DMS 273 (cell line): Measurements from ENCODE around the gene NTNG1.

Source experiments
- DNase-seq: peaks from one replicate; lab custom pipeline; 2025; ENCODE audit not compliant: unreplicated experiment; lab: John Stamatoyannopoulos, UW

The NTNG1 gene

GRCh38 chr1:107491582-107491981 is 350.7 kb downstream of the NTNG1 start:
- no peak for DNase-seq

DNA sequence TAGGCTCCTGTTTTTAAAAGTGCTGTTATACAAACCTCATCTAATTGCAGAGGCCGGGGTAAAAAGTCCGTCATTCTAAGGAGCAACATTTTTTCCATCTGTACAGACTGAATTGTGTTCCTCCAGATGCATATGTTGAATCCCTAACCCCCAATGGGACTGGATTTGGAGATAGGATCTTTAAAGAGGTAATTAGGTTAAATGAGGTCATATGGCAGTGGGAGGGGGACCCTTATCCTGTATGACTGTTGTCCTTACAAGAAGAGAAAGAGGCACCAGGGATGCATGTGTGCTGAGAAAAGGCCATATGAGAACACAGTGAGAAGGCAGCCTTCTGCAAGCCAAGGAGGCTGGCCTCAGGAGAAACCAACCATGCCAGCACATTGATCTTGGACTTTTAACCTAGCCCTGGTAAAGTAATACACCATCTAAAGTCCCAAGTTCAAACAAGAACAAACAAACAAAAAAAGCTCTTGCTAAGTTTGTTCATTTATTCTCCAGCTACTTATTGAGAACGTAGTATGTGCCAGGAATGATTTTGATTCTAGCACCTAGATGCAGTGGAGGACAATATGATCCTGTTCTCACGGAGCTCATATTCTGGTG is 352.4 kb downstream of the NTNG1 start:
- DNase-seq, result peak; percentile 62

DNA sequence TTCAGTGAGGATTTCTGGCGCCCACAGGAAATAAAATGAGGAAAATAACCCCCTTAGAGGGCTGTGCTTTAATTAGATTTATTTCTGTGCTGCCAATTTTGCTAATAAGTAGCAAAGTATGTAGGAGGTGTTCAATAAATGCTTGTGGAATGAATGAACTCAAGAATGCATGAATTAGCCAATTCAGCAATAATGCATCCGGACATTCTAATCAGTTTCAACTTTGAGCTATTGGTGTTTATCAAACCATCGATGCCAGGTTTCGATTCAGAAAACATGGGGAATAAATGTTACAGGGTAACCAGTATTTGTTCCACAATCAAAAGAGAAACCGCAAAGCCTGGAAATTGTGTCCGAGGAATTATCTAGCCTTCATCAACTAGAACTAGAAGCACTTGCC is 353.2 kb downstream of the NTNG1 start:
- no peak for DNase-seq

DNA sequence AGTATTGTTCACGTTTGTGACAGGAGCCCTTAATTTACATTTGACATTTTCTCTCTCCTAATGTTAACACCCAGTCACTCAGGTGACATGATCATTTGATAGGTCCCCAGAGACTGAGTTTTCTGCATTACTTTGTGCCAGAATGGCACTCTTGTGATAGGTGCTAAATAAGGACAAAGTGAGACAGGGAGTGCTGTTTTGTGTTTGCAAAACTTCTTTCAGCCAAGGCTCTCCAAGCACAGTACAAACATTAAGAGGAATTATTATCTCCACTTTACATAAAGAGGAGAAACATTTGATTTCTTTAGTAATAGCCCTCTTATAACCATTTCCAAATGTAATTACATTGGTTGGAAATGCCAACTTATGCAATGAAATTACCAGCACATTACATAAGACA is 355.2 kb downstream of the NTNG1 start:
- no peak for DNase-seq

GRCh38 chr1:107499139-107499744 is 358.4 kb downstream of the NTNG1 start:
- DNase-seq, result no peak

- peak; percentile 27 for DNase-seq
Observed at GRCh38 chr1:107501081-107501605, 360.3 kb downstream of the NTNG1 start.

GRCh38 chr1:107510347-107510746 is 369.5 kb downstream of the NTNG1 start:
- DNase-seq, result no peak

GRCh38 chr1:107512836-107513235 is 372.0 kb downstream of the NTNG1 start:
- no peak for DNase-seq

DNA sequence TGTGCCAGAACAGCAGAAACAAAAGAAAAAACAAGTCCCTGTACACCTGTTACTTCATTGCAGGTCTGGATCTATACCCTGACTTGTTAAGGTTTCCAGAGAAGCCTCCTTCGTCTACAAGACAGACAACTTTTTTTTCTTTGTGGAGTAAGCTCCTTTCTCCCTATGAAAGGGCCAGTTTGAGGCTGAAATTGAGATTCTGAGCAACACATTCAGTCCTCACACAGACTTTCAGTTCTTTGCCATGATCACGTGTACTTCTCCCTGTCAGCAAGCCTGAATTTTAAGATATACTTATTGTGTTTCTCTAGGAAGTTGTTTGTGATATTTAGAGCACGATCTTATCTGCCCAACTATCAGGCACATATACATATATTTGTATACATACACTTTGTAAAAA is 374.0 kb downstream of the NTNG1 start:
- DNase-seq, result no peak

DNA sequence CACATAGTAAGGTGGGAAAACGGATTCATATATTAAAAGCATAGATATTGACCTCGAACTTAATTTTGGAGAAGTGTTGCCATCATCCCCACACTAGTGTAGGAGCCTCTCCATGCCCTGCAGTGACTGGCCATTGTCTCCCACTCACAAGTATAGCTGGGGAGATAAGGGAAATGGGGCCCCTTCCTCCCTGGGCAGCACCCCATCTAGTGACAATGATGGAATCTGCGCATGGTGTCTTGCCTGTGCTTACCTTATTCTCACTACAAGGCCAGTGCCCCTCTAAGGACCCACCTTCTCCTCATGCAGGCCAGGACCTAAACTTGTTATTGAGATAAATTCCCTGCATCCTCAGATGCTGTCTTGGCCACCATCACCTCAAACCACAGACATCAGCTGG is 374.9 kb downstream of the NTNG1 start:
- DNase-seq, result no peak

- DNase-seq, result no peak
Observed at GRCh38 chr1:107523061-107523460, 382.2 kb downstream of the NTNG1 start.

DNA sequence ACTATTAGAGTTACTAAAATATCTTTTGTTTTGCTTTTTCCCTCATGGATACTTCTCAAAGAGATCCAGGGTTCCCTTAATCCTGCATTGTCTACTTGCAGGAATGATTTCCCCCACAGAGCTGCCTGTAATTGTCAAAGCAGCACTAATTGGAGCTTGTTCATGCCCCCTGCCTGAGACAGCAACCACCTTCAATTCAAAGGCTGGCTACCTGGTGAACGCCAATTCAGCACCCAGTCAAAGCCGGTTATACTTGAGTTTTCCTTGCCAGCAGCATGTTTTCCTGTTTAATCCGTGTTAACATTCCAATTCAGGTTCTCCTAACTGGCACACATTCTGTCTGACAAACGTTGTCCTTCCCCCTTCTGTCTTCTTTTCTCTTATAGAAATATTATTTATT is 382.9 kb downstream of the NTNG1 start:
- DNase-seq, result no peak

- no peak for DNase-seq
Observed at GRCh38 chr1:107524301-107524700, 383.5 kb downstream of the NTNG1 start.

DNA sequence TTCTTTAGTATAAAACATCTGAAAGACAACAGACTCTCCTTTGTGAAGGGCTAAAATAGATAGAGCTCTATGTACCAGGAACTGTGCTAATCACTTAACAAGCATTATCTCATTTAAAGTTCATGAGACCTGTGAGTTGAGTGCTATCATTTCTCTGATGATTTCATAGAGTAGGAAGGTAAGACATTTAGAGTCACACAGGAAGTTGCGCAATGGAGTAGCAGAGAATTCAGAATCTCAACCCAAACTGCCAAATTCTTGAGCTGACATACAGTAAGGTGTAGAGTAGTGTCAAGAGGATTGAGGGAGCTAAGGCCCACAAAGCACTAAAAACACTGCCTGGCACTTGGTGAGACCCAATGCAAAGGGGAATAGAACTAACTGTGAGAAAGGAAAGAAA is 384.3 kb downstream of the NTNG1 start:
- no peak for DNase-seq

- DNase-seq, result no peak
Observed at GRCh38 chr1:107525961-107526360, 385.1 kb downstream of the NTNG1 start.

- DNase-seq, result no peak
Observed at GRCh38 chr1:107526524-107527198, 385.8 kb downstream of the NTNG1 start.

DNA sequence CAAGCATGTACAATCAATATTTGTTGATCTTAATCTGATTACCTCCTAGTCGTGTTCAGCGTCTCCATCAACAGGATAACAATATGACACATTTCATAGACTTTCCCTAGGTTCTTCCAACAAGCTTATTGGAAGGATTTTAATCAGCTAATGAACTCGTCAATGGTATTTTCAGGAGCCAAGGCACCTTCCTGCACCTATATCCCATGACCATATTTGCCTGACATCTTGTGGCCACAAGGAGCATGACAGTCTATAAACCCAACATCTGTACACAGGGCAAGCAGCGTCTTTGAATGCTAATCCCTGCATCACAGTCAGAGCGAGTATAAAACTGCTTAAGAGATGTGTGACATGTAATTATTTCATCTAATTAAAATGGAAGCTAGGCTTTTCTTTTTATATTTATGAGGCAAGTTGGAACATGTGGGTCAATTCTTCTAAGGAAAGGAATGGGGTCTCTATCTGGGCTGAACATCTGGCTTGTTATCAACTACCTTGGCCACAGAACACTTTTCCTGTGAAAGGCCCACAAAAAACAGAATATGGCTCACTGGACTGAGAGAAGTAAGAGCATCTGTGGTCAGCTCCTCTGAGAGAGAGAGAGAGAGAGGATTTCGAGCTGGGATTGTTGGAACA is 388.8 kb downstream of the NTNG1 start:
- peak; percentile 82 for DNase-seq

DNA sequence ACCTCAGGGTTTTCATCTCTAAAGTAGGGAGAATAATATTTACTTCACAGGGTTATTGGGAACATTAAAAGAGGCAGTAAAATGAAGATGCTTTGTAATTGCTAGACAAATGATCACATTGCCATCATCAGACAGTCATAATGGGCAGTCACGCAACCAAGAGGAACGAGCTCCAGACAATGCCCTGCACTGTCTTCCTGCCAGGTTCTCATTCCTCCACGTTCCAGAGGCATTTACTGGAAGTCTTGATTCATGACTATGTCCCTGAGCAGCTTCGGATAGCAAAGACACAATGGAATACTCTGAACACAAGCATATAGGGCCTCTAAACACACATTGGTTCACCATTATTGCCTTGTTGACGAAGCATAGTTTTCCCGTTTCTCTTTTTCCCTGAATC is 389.7 kb downstream of the NTNG1 start:
- no peak for DNase-seq

DNA sequence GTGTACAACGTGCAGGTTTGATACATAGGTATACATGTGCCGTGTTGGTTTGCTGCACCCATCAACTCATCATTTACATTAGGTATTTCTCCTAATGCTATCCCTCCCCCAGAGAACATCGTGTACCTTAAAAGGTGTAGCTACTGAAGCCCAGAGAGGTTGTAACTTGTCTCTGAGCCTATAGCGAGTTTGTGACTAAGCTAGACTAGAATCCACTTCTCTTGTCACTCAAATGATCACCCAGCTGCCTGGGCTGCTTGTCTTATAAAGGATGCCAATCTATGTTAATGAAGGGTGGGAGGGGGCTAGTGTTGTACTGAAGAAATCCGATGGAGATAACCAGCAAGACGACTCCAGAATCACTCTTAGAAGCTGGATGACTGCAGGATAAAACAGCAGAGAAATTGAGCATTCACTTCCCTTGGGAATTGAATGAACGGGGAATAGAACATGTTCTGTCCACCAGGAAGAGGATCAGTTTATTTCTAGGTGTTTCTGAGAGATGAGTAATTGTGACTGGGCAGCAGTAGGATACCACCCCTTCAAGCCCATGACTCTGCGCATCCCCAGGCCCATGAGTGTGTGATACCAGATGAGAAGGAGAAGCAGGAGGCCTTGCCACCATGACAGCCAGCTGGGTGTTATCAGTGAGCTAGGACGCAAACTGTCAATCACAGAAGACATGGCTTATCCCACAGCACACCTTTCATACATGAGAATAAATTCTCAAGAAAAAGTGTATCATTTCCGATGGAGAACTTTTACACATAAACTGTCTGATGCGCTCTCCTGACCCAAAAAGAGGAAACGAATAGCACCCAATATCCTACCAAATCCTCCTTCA is 390.4 kb downstream of the NTNG1 start:
- DNase-seq, result peak; percentile 39

- DNase-seq, result peak; percentile 86
Observed at GRCh38 chr1:107532318-107532717, 391.5 kb downstream of the NTNG1 start.
